ENCODE results near the gene DNAJB8. TPM values are rescaled to one million over a fixed set of nuclear protein-coding genes. Genes with fewer than 3 reads are reported as not detected.

DNAJB8 gene
- total and polyA plus RNA-seq, 9 of the 15 experiments (the other 6 are each of a cell fraction or from before 2014, with no cell fraction given) = not detected

- TF ChIP-seq KLF13 (tag; IDR thresholded peaks at IDR 0.05; ENCODE audit: borderline replicate concordance, low read depth) (no peak), CBFA2T3 (IDR thresholded peaks at IDR 0.05) (0 out of 2 replicates have a peak, but pooled peaks have one; percentile 1)
Observed at GRCh38 chr3:128435561-128435960, 31.1 kb downstream of the DNAJB8 start (continued).

GRCh38 chr3:128435058-128435457, 31.6 kb downstream of the DNAJB8 start:
- Histone ChIP-seq H3K27ac (ENCODE audit: extremely low read depth, low read depth, low read length) (no peak overlapping the region), H3K9me3 (replicated peaks; ENCODE audit: control insufficient read depth, insufficient read depth, low read depth, low read length) (no peaks in the 10 kb centered on the region), H3K4me2 (ENCODE audit: insufficient read depth, low read length) (no peak overlapping the region), H3K9me1 (ENCODE audit: control insufficient read depth, insufficient read depth, low read length) (no peaks in the 10 kb centered on the region), H3K9ac (ENCODE audit: insufficient read depth in 1 of 2, low read depth in 2 of 2, low read length in 2 of 2) (0 out of 4 replicates have a peak overlapping the region, but pooled peaks of 1 of the 2 experiments have one; percentile 67), H3K4me1 (replicated peaks in 1 of 2; ENCODE audit: control insufficient read depth in 2 of 2, insufficient read depth in 2 of 2, low read length in 2 of 2) (peaks cover 4 to 39% of the 10 kb centered on the region in 2 experiments; a peak in 3 of 5 replicates), H4K20me1 (replicated peaks; ENCODE audit: control insufficient read depth, insufficient read depth, low read length) (no peaks in the 10 kb centered on the region), H2AFZ (ENCODE audit: low read depth, low read length) (no peak overlapping the region), H3K79me2 (ENCODE audit: control insufficient read depth, insufficient read depth, low read length) (no peaks in the 10 kb centered on the region), H3K4me3 (no peak overlapping the region), H3K27me3 (ENCODE audit: control insufficient read depth in 2 of 2, insufficient read depth in 2 of 2, low read length in 2 of 2) (peaks cover 1 to 2% of the 10 kb centered on the region in 2 experiments; a peak in 1 of 5 replicates), H3K36me3 (ENCODE audit: control insufficient read depth, insufficient read depth, low read length) (no peaks in the 10 kb centered on the region)
- in situ Hi-C loops (cut with MboI) (no loop called here), intact Hi-C loops (cut with micrococcal nuclease) (loop anchor here (5.0 to 10.0 kb wide), 3 partner anchors 150 to 260 kb away; no protein-coding TSS in a partner anchor)
- no CpG with 5 or more reads among the region's 6 CpGs for WGBS (ENCODE audit: insufficient coverage, low coverage, missing lambda C conversion rate)
- peak; percentile 35 for ATAC-seq
- BruUV-seq (replicated peaks) = no TSS peak
- CTCF ChIA-PET (ENCODE audit: low intra/inter-chr PET ratio) = no interaction called here
- FAIRE-seq = no peak
- POLR2A ChIA-PET = interaction anchor here (0.7 kb wide), 1 partner anchor 217 kb away, joined by 4 read pairs; no protein-coding TSS in a partner anchor
- peak in 1 of 4 experiments; percentile 22 for DNase-seq (ENCODE audit: extremely low read depth in 1 of 4, low spot score in 3 of 4)
- TF ChIP-seq ZNF197 (CRISPR knock-in tag; IDR thresholded peaks at IDR 0.05; ENCODE audit: low read depth) (no peak), MEIS2 (IDR thresholded peaks at IDR 0.05; ENCODE audit: partially characterized antibody) (peak; percentile 18), GTF3C2 (IDR thresholded peaks at IDR 0.05; ENCODE audit: borderline replicate concordance, extremely low read depth, insufficient read length) (no peak), ZNF57 (CRISPR knock-in tag; IDR thresholded peaks at IDR 0.05) (no peak), ZNF444 (CRISPR knock-in tag; IDR thresholded peaks at IDR 0.05) (no peak), VEZF1 (CRISPR knock-in tag; IDR thresholded peaks at IDR 0.05) (0 out of 2 replicates have a peak, but pooled peaks have one; percentile 18), NCOA1 (IDR thresholded peaks at IDR 0.05; ENCODE audit: low read depth) (no peak), PKNOX1 (IDR thresholded peaks at IDR 0.05) (0 out of 2 replicates have a peak, but pooled peaks have one; percentile 34), KDM4B (IDR thresholded peaks at IDR 0.05; ENCODE audit: borderline replicate concordance in 2 of 2, low read depth in 1 of 2) (no peak), CBFA2T3 (IDR thresholded peaks at IDR 0.05) (peak; percentile 25; the same call in 1 of the 2 replicates), CCAR2 (IDR thresholded peaks at IDR 0.05; ENCODE audit: low read depth, low read length) (no peak)

Measured in K562 (cell line).